MM.1S (cell line): ENCODE results near the gene SNRNP70.
"Not testable (repeated sequence)": the region's sequence is repeated elsewhere in the genome, so short reads cannot be mapped to it uniquely, and the experiment has no call there.

ENCODE experiments used
- DNase-seq: peaks from one replicate; pipeline ENCODE4 v3.0.0-alpha.2; 2015
- H2AFZ ChIP-seq: fragments of 300-600 bp; sonication (generic); 2 replicates; pipeline ENCODE4 v1.6.0; 2016; ENCODE audit warnings: antibody characterized with exemption, low read length
- H3F3A ChIP-seq: fragments of 300-600 bp; sonication (generic); 2 replicates; pipeline ENCODE4 v1.6.1; 2016; ENCODE audit warnings: mild to moderate bottlenecking, antibody characterized with exemption, low read length, moderate library complexity, mixed read lengths; ENCODE audit not compliant: insufficient read depth
- H3K27ac ChIP-seq: fragments of 300-600 bp; sonication (generic); 2 replicates; pipeline ENCODE4 v1.5.1; 2016; ENCODE audit warnings: mild to moderate bottlenecking, low read length
- H3K27me3 ChIP-seq: fragments of 300-600 bp; sonication (generic); replicated peaks from 2 replicates; pipeline ENCODE4 v1.6.0; 2016; ENCODE audit warnings: low read length; ENCODE audit not compliant: insufficient read depth
- H3K36me3 ChIP-seq: fragments of 300-600 bp; sonication (generic); replicated peaks from 2 replicates; pipeline ENCODE4 v1.6.1; 2016; ENCODE audit warnings: mild to moderate bottlenecking, low read length, mixed read lengths; ENCODE audit not compliant: insufficient read depth
- H3K4me1 ChIP-seq: fragments of 300-600 bp; sonication (generic); 2 replicates; pipeline ENCODE4 v1.6.1; 2016; ENCODE audit warnings: low read length, mixed read lengths
- H3K4me2 ChIP-seq: fragments of 300-600 bp; sonication (generic); 2 replicates; pipeline ENCODE4 v1.6.0; 2016; ENCODE audit warnings: low read depth, low read length
- H3K4me3 ChIP-seq: fragments of 300-600 bp; sonication (generic); 2 replicates; pipeline ENCODE4 v1.5.1; 2016; ENCODE audit warnings: low read length, mixed read lengths
- H3K79me2 ChIP-seq: fragments of 300-600 bp; sonication (generic); 2 replicates; pipeline ENCODE4 v1.6.1; 2016; ENCODE audit warnings: mixed run types, low read length, mixed read lengths
- H3K9ac ChIP-seq: fragments of 300-600 bp; sonication (generic); 2 replicates; pipeline ENCODE4 v1.6.1; 2016; ENCODE audit warnings: low read length, mixed read lengths
- H3K9me2 ChIP-seq: fragments of 300-600 bp; sonication (generic); replicated peaks from 2 replicates; pipeline ENCODE4 v1.6.1; 2016; ENCODE audit warnings: mild to moderate bottlenecking, low read length, mixed read lengths; ENCODE audit not compliant: insufficient read depth
- H3K9me3 ChIP-seq: fragments of 300-600 bp; sonication (generic); replicated peaks from 2 replicates; pipeline ENCODE4 v1.6.1; 2016; ENCODE audit warnings: mild to moderate bottlenecking, low read length, mixed read lengths; ENCODE audit not compliant: insufficient read depth
- H4K20me1 ChIP-seq: fragments of 300-600 bp; sonication (generic); 2 replicates; pipeline ENCODE4 v1.6.1; 2016; ENCODE audit warnings: mild to moderate bottlenecking, low read length, moderate library complexity, mixed read lengths; ENCODE audit not compliant: insufficient read depth
- CTCF ChIP-seq: fragments of 300-600 bp; sonication (generic); IDR thresholded peaks from 2 replicates; pipeline ENCODE4 v1.5.1; 2016; ENCODE audit warnings: antibody characterized with exemption, low read length, mixed read lengths
- EZH2 ChIP-seq: fragments of 300-600 bp; sonication (generic); optimal IDR thresholded peaks from 2 replicates; pipeline ENCODE3; 2017; ENCODE audit warnings: low read depth, mild to moderate bottlenecking, antibody characterized with exemption, low read length, mixed read lengths
- EZH2phosphoT487 ChIP-seq: fragments of 300-600 bp; sonication (generic); IDR thresholded peaks from 2 replicates; pipeline ENCODE4 v1.6.1; 2018; ENCODE audit warnings: antibody characterized with exemption, low read length

Gene SNRNP70

GRCh38 chr19:49142866-49143335 is 57.6 kb downstream of the SNRNP70 start:
- H3K9me3 ChIP-seq = no peaks in the 10 kb centered on the region
- TF ChIP-seq EZH2phosphoT487 (no peak), CTCF (no peak), EZH2 (no peak)
- H3K27me3 ChIP-seq = peaks cover 40% of the 10 kb centered on the region
- no peaks in the 10 kb centered on the region for H3K79me2 ChIP-seq
- no peaks in the 10 kb centered on the region for H3K36me3 ChIP-seq
- H3K4me1 ChIP-seq = peaks cover 6% of the 10 kb centered on the region; the same call in 1 of the 2 replicates
- no peaks in the 10 kb centered on the region for H3K9me2 ChIP-seq
- peak overlapping the region; percentile 24; the same call in 1 of the 2 replicates for H3K4me3 ChIP-seq
- H4K20me1 ChIP-seq = no peaks in the 10 kb centered on the region
- peak overlapping the region; percentile 53; the same call in 1 of the 2 replicates for H3K4me2 ChIP-seq
- H3K9ac ChIP-seq = no peak overlapping the region
- no peak overlapping the region for H3K27ac ChIP-seq
- peak; percentile 65 for DNase-seq
- peak overlapping the region; percentile 80 for H2AFZ ChIP-seq
- no peaks in the 10 kb centered on the region for H3F3A ChIP-seq

DNA sequence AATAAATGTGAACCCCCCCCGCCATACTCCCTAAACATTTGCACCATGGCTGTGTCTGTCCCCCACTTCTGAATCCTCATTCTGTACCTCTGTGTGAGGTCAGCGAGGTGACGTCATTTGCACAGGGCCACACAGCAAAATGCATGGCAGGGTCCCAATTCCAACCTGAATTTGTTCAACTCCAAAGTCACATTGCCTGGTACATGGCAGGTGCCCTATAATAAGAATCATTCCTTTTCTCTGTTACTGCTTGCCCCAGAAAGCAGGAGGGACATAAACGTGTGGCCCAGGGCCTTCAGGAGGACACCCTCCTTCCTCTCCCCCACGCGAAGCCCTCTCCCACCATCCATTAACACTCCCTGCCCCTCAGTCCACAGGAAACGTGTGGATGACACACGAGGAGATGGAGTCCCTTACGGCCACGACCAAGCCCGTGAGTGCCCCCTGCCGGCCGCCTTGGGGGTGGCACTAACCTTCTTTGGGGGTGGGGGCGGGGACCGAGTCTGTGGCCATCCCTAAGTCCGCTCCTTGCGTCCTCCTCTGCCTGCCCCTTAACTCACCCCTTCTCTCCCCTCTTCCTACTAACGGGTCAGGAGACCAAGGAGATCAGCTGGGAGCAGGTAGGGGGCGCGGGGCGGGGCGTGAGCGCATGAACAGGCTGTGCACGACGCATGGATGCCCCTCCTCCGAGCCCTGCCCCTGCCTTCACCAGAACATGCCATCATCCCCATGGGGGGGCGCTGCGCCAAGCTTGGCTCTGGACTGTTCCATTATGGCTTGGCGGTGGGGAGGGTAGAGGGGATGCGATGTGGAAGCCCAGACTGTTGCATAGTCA is 60.5 kb downstream of the SNRNP70 start:
- Histone ChIP-seq H3K27ac (no peak overlapping the region), H2AFZ (peak overlapping the region; percentile 44), H3K27me3 (peaks cover 45% of the 10 kb centered on the region), H4K20me1 (no peaks in the 10 kb centered on the region), H3K9me2 (no peaks in the 10 kb centered on the region), H3K4me3 (no peak overlapping the region), H3K79me2 (no peaks in the 10 kb centered on the region), H3K9me3 (no peaks in the 10 kb centered on the region), H3K4me1 (peaks cover 11% of the 10 kb centered on the region; the same call in 1 of the 2 replicates), H3K9ac (no peak overlapping the region), H3K4me2 (peak overlapping the region; percentile 27; the same call in 1 of the 2 replicates), H3K36me3 (no peaks in the 10 kb centered on the region), H3F3A (no peaks in the 10 kb centered on the region)
- TF ChIP-seq EZH2phosphoT487 = no peak
- peak; percentile 89 for TF ChIP-seq CTCF
- peak; percentile 63 for DNase-seq

- not testable (repeated sequence) for H3K79me2 ChIP-seq, H3K36me3 ChIP-seq, H3K4me3 ChIP-seq, H3K9ac ChIP-seq, H3K9me3 ChIP-seq, H3K9me2 ChIP-seq, H2AFZ ChIP-seq, H3K27ac ChIP-seq, H3F3A ChIP-seq, DNase-seq, H4K20me1 ChIP-seq
- peaks cover 50% of the 10 kb centered on the region for H3K27me3 ChIP-seq
- H3K4me2 ChIP-seq = peak overlapping the region; percentile 27; the same call in 1 of the 2 replicates
- peaks cover 11% of the 10 kb centered on the region; the same call in 1 of the 2 replicates for H3K4me1 ChIP-seq
Measured at GRCh38 chr19:49146408-49146770, 61.1 kb downstream of the SNRNP70 start.
